Measurements from ENCODE around the gene MCFD2. TPM values are rescaled to one million over a fixed set of nuclear protein-coding genes. Genes with fewer than 3 reads are reported as not detected.

The MCFD2 gene
- polyA plus RNA-seq, 1 experiment: 166 TPM

- no peak for TF ChIP-seq CTCF (IDR thresholded peaks at IDR 0.05; ENCODE audit: insufficient read depth, low read depth, low read length)
- ChIA-PET CTCF (interaction anchor here (0.6 to 1.4 kb wide), 8 partner anchors 11 to 92 kb away, joined by 3 to 4 read pairs (median 3); no protein-coding TSS in a partner anchor), POLR2A (interaction anchor here (0.5 to 1.1 kb wide), 4 partner anchors 16 to 228 kb away, joined by 3 to 10 read pairs (median 6); no protein-coding TSS in a partner anchor)
- DNase-seq (ENCODE audit: low read depth): peak; percentile 68
- Histone ChIP-seq H3K4me3 (ENCODE audit: low read depth, low read length) (no peak overlapping the region), H3K27me3 (ENCODE audit: control insufficient read depth, insufficient read depth, low read length) (no peaks in the 10 kb centered on the region), H3K36me3 (ENCODE audit: control insufficient read depth, insufficient read depth, low read length) (no peaks in the 10 kb centered on the region)
These were observed 41.2 kb downstream of the MCFD2 start for GRCh38 chr2:46874236-46874929.

- no peaks in the 10 kb centered on the region for H3K27me3 ChIP-seq (ENCODE audit: control insufficient read depth, insufficient read depth, low read length)
- no peak overlapping the region for H3K4me3 ChIP-seq (ENCODE audit: low read depth, low read length)
- TF ChIP-seq CTCF (IDR thresholded peaks at IDR 0.05; ENCODE audit: insufficient read depth, low read depth, low read length): no peak
- ChIA-PET POLR2A (interaction anchor here (1.0 to 1.3 kb wide), 2 partner anchors 12 to 14 kb away, joined by 3 read pairs; no protein-coding TSS in a partner anchor), CTCF (interaction anchor here (0.9 to 1.5 kb wide), 8 partner anchors 12 to 92 kb away, joined by 3 to 6 read pairs (median 4); no protein-coding TSS in a partner anchor)
- DNase-seq (ENCODE audit: low read depth): peak; percentile 91
- no peaks in the 10 kb centered on the region for H3K36me3 ChIP-seq (ENCODE audit: control insufficient read depth, insufficient read depth, low read length)
These were observed 42.0 kb downstream of the MCFD2 start for GRCh38 chr2:46873604-46874068.

GRCh38 chr2:46872902-46873603 is 42.6 kb downstream of the MCFD2 start:
- TF ChIP-seq CTCF (IDR thresholded peaks at IDR 0.05; ENCODE audit: insufficient read depth, low read depth, low read length): no peak
- DNase-seq (ENCODE audit: low read depth): no peak
- H3K36me3 ChIP-seq (ENCODE audit: control insufficient read depth, insufficient read depth, low read length): no peaks in the 10 kb centered on the region
- CTCF ChIA-PET: interaction anchor here (0.7 to 1.5 kb wide), 12 partner anchors 10 to 222 kb away, joined by 3 to 6 read pairs (median 4); no protein-coding TSS in a partner anchor
- H3K4me3 ChIP-seq (ENCODE audit: low read depth, low read length): no peak overlapping the region
- H3K27me3 ChIP-seq (ENCODE audit: control insufficient read depth, insufficient read depth, low read length): no peaks in the 10 kb centered on the region
- POLR2A ChIA-PET: interaction anchor here (0.6 to 1.4 kb wide), 4 partner anchors 11 to 76 kb away, joined by 3 to 14 read pairs (median 4); no protein-coding TSS in a partner anchor

DNA sequence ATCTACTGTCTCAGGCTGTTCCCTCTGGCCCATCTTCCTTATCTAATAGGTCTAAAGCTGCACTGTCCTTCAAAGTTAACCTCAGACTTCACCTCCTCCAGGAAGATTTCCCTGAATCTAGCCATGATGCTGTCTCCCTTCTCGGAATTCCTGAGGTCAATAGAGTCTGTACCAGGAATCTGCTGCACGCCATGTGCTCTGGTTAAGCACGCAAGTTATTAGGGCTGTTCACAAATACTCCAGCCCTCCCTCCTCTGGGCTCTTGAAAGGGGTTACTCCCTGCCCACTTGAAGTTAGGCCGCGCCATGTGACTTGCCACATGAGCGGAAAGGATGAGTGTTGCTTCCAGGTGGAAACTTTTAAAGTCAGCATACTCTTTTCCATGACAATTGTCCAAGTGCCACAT is 43.6 kb downstream of the MCFD2 start:
- POLR2A ChIA-PET: interaction anchor here (1.4 kb wide), 1 partner anchor 14 kb away, joined by 4 read pairs; no protein-coding TSS in a partner anchor

More for the DNA sequence above, 43.6 kb downstream of the MCFD2 start:
- no peaks in the 10 kb centered on the region for H3K36me3 ChIP-seq (ENCODE audit: control insufficient read depth, insufficient read depth, low read length)
- H3K4me3 ChIP-seq (ENCODE audit: low read depth, low read length): no peak overlapping the region
- CTCF ChIA-PET: interaction anchor here (0.6 to 1.5 kb wide), 5 partner anchors 9 to 506 kb away, joined by 3 to 5 read pairs (median 3); no protein-coding TSS in a partner anchor
- TF ChIP-seq CTCF (IDR thresholded peaks at IDR 0.05; ENCODE audit: insufficient read depth, low read depth, low read length): no peak
- peak; percentile 90 for DNase-seq (ENCODE audit: low read depth)
- no peaks in the 10 kb centered on the region for H3K27me3 ChIP-seq (ENCODE audit: control insufficient read depth, insufficient read depth, low read length)

Data from BJ (cell line).